ENCODE data around the gene BBIP1. TPM values are rescaled to one million over a fixed set of nuclear protein-coding genes. Genes with fewer than 3 reads are reported as not detected.
"Not testable (repeated sequence)": the region's sequence is repeated elsewhere in the genome, so short reads cannot be mapped to it uniquely, and the experiment has no call there.

BBIP1 gene
- polyA plus RNA-seq, 3 donors, result 16.2 to 41.1 (median 26.6) TPM

- H3K9me3 Mint-ChIP-seq, result no peaks in the 10 kb centered on the region
- H3K27ac Mint-ChIP-seq, result no peak overlapping the region
- H3K4me1 ChIP-seq (ENCODE audit: control insufficient read depth in 1 of 2, insufficient read depth in 2 of 2, low read length in 2 of 2), result peaks cover 12 to 21% of the 10 kb centered on the region in 2 donors
- peaks cover 24% of the 10 kb centered on the region for H3K4me1 Mint-ChIP-seq
- no peaks in the 10 kb centered on the region for H3K9me3 ChIP-seq (replicated peaks in 1 of 2; ENCODE audit: control insufficient read depth in 1 of 2, insufficient read depth in 1 of 2, low read length in 2 of 2)
- no peak overlapping the region for H2AFZ ChIP-seq (ENCODE audit: insufficient read depth, low read depth, low read length, poor library complexity, severe bottlenecking)
- no peak overlapping the region for H3K4me2 ChIP-seq (replicated peaks; ENCODE audit: extremely low read depth, low read length, poor library complexity, severe bottlenecking)
- no peak overlapping the region for H3K27ac ChIP-seq (ENCODE audit: low read depth in 1 of 2, low read length in 2 of 2)
- peaks cover 21% of the 10 kb centered on the region for H4K20me1 ChIP-seq (ENCODE audit: insufficient read depth, low read length)
- H3K4me3 ChIP-seq (replicated peaks in 1 of 3; ENCODE audit: low read depth in 2 of 3, low read length in 3 of 3), result no peak overlapping the region
- no peaks in the 10 kb centered on the region for H3K27me3 Mint-ChIP-seq (ENCODE audit: low read depth in 3 of 3)
- H3K27me3 ChIP-seq (ENCODE audit: control insufficient read depth in 2 of 2, insufficient read depth in 2 of 2, low read length in 2 of 2), result no peaks in the 10 kb centered on the region
- H3K79me2 ChIP-seq (ENCODE audit: insufficient read depth, low read length), result peaks cover 44% of the 10 kb centered on the region
- H3K36me3 ChIP-seq (replicated peaks in 1 of 2; ENCODE audit: control insufficient read depth in 1 of 2, insufficient read depth in 2 of 2, low read length in 2 of 2), result peaks cover 0 to 16% of the 10 kb centered on the region in 2 donors
- H3K36me3 Mint-ChIP-seq, result peaks cover 14 to 17% of the 10 kb centered on the region in 2 donors
- no peak overlapping the region for H3K4me3 Mint-ChIP-seq
- intact Hi-C loops (cut with micrococcal nuclease), result loop anchor here in 1 of 2 donors (5.0 kb wide), 2 partner anchors 44 to 614 kb away; partner anchors contain the start of genes PDCD4 and SMNDC1
- no peak overlapping the region for H3K9ac ChIP-seq (ENCODE audit: insufficient read depth, low read length, poor library complexity, severe bottlenecking)
- TF ChIP-seq, protein P1, sequence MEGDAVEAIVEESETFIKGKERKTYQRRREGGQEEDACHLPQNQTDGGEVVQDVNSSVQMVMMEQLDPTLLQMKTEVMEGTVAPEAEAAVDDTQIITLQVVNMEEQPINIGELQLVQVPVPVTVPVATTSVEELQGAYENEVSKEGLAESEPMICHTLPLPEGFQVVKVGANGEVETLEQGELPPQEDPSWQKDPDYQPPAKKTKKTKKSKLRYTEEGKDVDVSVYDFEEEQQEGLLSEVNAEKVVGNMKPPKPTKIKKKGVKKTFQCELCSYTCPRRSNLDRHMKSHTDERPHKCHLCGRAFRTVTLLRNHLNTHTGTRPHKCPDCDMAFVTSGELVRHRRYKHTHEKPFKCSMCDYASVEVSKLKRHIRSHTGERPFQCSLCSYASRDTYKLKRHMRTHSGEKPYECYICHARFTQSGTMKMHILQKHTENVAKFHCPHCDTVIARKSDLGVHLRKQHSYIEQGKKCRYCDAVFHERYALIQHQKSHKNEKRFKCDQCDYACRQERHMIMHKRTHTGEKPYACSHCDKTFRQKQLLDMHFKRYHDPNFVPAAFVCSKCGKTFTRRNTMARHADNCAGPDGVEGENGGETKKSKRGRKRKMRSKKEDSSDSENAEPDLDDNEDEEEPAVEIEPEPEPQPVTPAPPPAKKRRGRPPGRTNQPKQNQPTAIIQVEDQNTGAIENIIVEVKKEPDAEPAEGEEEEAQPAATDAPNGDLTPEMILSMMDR (IDR thresholded peaks at IDR 0.05), result no peak
- no CpG with 5 or more reads among the region's 3 CpGs for WGBS (ENCODE audit: insufficient coverage)
- DNase-seq, result no peak
Measured at GRCh38 chr10:110916554-110917346, 2.2 kb downstream of the BBIP1 start.

- intact Hi-C loops (cut with micrococcal nuclease), result loop anchor here in 1 of 2 donors (5.0 kb wide), 2 partner anchors 43 to 613 kb away; partner anchors contain the start of genes PDCD4 and SMNDC1
Measured at GRCh38 chr10:110915600-110915999, 3.4 kb downstream of the BBIP1 start.

More at GRCh38 chr10:110915600-110915999, 3.4 kb downstream of the BBIP1 start:
- not testable (repeated sequence) for DNase-seq; H3K4me3 Mint-ChIP-seq; H3K27me3 Mint-ChIP-seq (ENCODE audit: low read depth in 3 of 3); H3K4me3 ChIP-seq (replicated peaks in 1 of 3; ENCODE audit: low read depth in 2 of 3, low read length in 3 of 3); H3K27me3 ChIP-seq (ENCODE audit: control insufficient read depth in 2 of 2, insufficient read depth in 2 of 2, low read length in 2 of 2); H3K27ac ChIP-seq (ENCODE audit: low read depth in 1 of 2, low read length in 2 of 2); H3K9me3 ChIP-seq (replicated peaks in 1 of 2; ENCODE audit: control insufficient read depth in 1 of 2, insufficient read depth in 1 of 2, low read length in 2 of 2); H2AFZ ChIP-seq (ENCODE audit: insufficient read depth, low read depth, low read length, poor library complexity, severe bottlenecking); H3K4me2 ChIP-seq (replicated peaks; ENCODE audit: extremely low read depth, low read length, poor library complexity, severe bottlenecking); H3K9me3 Mint-ChIP-seq; H3K9ac ChIP-seq (ENCODE audit: insufficient read depth, low read length, poor library complexity, severe bottlenecking)
- 100% methylated on average over 2 of the region's 4 CpGs for WGBS (ENCODE audit: insufficient coverage)
- peaks cover 15% of the 10 kb centered on the region for H3K4me1 Mint-ChIP-seq
- Histone ChIP-seq H3K4me1 (ENCODE audit: control insufficient read depth in 1 of 2, insufficient read depth in 2 of 2, low read length in 2 of 2) (peaks cover 7 to 11% of the 10 kb centered on the region in 2 donors), H4K20me1 (ENCODE audit: insufficient read depth, low read length) (peaks cover 15% of the 10 kb centered on the region), H3K79me2 (ENCODE audit: insufficient read depth, low read length) (peaks cover 32% of the 10 kb centered on the region), H3K36me3 (replicated peaks in 1 of 2; ENCODE audit: control insufficient read depth in 1 of 2, insufficient read depth in 2 of 2, low read length in 2 of 2) (peaks cover 2 to 22% of the 10 kb centered on the region in 2 donors)
- peaks cover 19 to 21% of the 10 kb centered on the region in 2 donors for H3K36me3 Mint-ChIP-seq
- H3K27ac Mint-ChIP-seq, result peak overlapping the region in 1 of 7 donors; percentile 41

Measured in CD14-positive monocyte (primary cell).